ENCODE data around the gene ADSL.

The ADSL gene

GRCh38 chr22:40423310-40423688, 77.0 kb downstream of the ADSL start:
- no peaks in the 10 kb centered on the region for H3K9me3 ChIP-seq (ENCODE audit: control insufficient read depth, insufficient read depth, low read length)
- H3K36me3 ChIP-seq (ENCODE audit: control insufficient read depth, insufficient read depth, low read length), result peaks cover 65% of the 10 kb centered on the region
- H3K27me3 ChIP-seq (ENCODE audit: control insufficient read depth, insufficient read depth, low read length), result no peaks in the 10 kb centered on the region
- H3K4me3 ChIP-seq (ENCODE audit: low read depth, low read length), result no peak overlapping the region
- H3K4me1 ChIP-seq (ENCODE audit: control insufficient read depth, insufficient read depth, low read length), result no peaks in the 10 kb centered on the region
- no peak overlapping the region for H3K9ac ChIP-seq (ENCODE audit: low read depth, low read length)

GRCh38 chr22:40423882-40424640, 77.8 kb downstream of the ADSL start:
- no peak overlapping the region for H3K9ac ChIP-seq (ENCODE audit: low read depth, low read length)
- H3K9me3 ChIP-seq (ENCODE audit: control insufficient read depth, insufficient read depth, low read length), result no peaks in the 10 kb centered on the region
- no peaks in the 10 kb centered on the region for H3K4me1 ChIP-seq (ENCODE audit: control insufficient read depth, insufficient read depth, low read length)
- no peaks in the 10 kb centered on the region for H3K27me3 ChIP-seq (ENCODE audit: control insufficient read depth, insufficient read depth, low read length)
- H3K36me3 ChIP-seq (ENCODE audit: control insufficient read depth, insufficient read depth, low read length), result peaks cover 61% of the 10 kb centered on the region
- H3K4me3 ChIP-seq (ENCODE audit: low read depth, low read length), result no peak overlapping the region

GRCh38 chr22:40425082-40425481, 78.8 kb downstream of the ADSL start:
- no peaks in the 10 kb centered on the region for H3K9me3 ChIP-seq (ENCODE audit: control insufficient read depth, insufficient read depth, low read length)
- H3K27me3 ChIP-seq (ENCODE audit: control insufficient read depth, insufficient read depth, low read length), result no peaks in the 10 kb centered on the region
- no peak overlapping the region for H3K4me3 ChIP-seq (ENCODE audit: low read depth, low read length)
- H3K9ac ChIP-seq (ENCODE audit: low read depth, low read length), result no peak overlapping the region
- H3K36me3 ChIP-seq (ENCODE audit: control insufficient read depth, insufficient read depth, low read length), result peaks cover 60% of the 10 kb centered on the region
- no peaks in the 10 kb centered on the region for H3K4me1 ChIP-seq (ENCODE audit: control insufficient read depth, insufficient read depth, low read length)

DNA sequence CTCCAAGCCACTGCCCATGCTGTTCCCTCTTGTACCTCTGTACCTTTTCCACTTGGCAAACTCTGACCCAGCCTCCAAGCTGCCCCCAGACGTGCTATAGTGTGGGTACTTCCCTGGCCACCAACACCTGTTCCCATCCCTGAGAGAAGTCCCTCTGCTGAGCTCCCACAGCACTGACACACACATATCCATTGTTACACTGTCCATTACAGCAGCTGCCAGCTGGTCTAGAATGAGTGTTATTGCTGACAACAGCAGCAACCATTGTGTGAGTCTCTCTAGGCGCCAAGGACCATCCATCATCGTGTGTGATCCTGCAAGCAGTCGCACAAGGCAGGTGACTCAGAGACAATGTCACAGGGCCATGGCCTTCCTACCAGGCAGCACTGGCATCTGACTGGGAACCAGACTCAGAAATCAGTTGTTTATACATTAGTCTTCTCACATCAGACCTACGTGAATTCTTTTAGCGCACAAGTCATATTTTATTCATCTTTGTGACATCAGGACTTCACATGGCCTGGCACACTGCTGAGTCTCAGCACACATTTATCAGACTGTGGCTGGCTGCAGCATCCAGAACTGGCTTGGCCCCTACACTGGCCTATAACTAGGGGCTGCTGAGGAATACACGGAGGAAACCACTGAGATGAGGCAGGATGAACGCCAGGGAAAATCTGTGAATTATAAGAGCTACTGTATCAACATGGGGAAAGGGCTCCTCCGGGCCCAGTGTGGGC, 80.5 kb downstream of the ADSL start:
- Histone ChIP-seq H3K9me3 (ENCODE audit: control insufficient read depth, insufficient read depth, low read length) (no peaks in the 10 kb centered on the region), H3K36me3 (ENCODE audit: control insufficient read depth, insufficient read depth, low read length) (peaks cover 50% of the 10 kb centered on the region), H3K4me3 (ENCODE audit: low read depth, low read length) (no peak overlapping the region), H3K9ac (ENCODE audit: low read depth, low read length) (no peak overlapping the region), H3K4me1 (ENCODE audit: control insufficient read depth, insufficient read depth, low read length) (no peaks in the 10 kb centered on the region), H3K27me3 (ENCODE audit: control insufficient read depth, insufficient read depth, low read length) (no peaks in the 10 kb centered on the region)

GRCh38 chr22:40428796-40429195, 82.5 kb downstream of the ADSL start:
- Histone ChIP-seq H3K4me3 (ENCODE audit: low read depth, low read length) (no peak overlapping the region), H3K9ac (ENCODE audit: low read depth, low read length) (no peak overlapping the region), H3K4me1 (ENCODE audit: control insufficient read depth, insufficient read depth, low read length) (no peaks in the 10 kb centered on the region), H3K9me3 (ENCODE audit: control insufficient read depth, insufficient read depth, low read length) (no peaks in the 10 kb centered on the region), H3K36me3 (ENCODE audit: control insufficient read depth, insufficient read depth, low read length) (peaks cover 32% of the 10 kb centered on the region), H3K27me3 (ENCODE audit: control insufficient read depth, insufficient read depth, low read length) (no peaks in the 10 kb centered on the region)

GRCh38 chr22:40429481-40429880, 83.2 kb downstream of the ADSL start:
- peaks cover 29% of the 10 kb centered on the region for H3K36me3 ChIP-seq (ENCODE audit: control insufficient read depth, insufficient read depth, low read length)
- H3K4me3 ChIP-seq (ENCODE audit: low read depth, low read length), result no peak overlapping the region
- no peak overlapping the region for H3K9ac ChIP-seq (ENCODE audit: low read depth, low read length)
- no peaks in the 10 kb centered on the region for H3K27me3 ChIP-seq (ENCODE audit: control insufficient read depth, insufficient read depth, low read length)
- H3K4me1 ChIP-seq (ENCODE audit: control insufficient read depth, insufficient read depth, low read length), result no peaks in the 10 kb centered on the region
- no peaks in the 10 kb centered on the region for H3K9me3 ChIP-seq (ENCODE audit: control insufficient read depth, insufficient read depth, low read length)

DNA sequence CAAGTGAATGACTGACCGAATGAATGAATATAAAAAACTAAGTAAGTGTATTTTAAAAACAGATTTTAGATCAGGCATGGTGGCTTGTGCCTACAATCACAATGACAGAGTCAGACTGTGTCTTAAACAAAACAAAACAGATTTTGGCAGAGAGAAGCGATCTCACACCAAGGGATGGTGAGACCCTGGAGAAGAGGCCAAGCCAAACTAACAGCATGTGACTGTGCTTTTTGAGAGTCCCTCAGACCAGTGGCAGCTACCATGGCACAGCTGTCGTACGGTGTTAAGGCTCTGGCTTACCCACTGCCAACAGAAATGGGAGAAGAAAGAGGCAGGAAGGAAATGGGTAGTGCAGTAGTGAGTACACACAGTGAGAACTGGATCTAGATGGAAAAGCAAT, 84.7 kb downstream of the ADSL start:
- H3K4me1 ChIP-seq (ENCODE audit: control insufficient read depth, insufficient read depth, low read length), result no peaks in the 10 kb centered on the region
- no peaks in the 10 kb centered on the region for H3K9me3 ChIP-seq (ENCODE audit: control insufficient read depth, insufficient read depth, low read length)
- no peak overlapping the region for H3K9ac ChIP-seq (ENCODE audit: low read depth, low read length)
- peaks cover 23% of the 10 kb centered on the region for H3K36me3 ChIP-seq (ENCODE audit: control insufficient read depth, insufficient read depth, low read length)
- H3K4me3 ChIP-seq (ENCODE audit: low read depth, low read length), result no peak overlapping the region
- H3K27me3 ChIP-seq (ENCODE audit: control insufficient read depth, insufficient read depth, low read length), result no peaks in the 10 kb centered on the region

- peaks cover 17% of the 10 kb centered on the region for H3K36me3 ChIP-seq (ENCODE audit: control insufficient read depth, insufficient read depth, low read length)
- no peak overlapping the region for H3K9ac ChIP-seq (ENCODE audit: low read depth, low read length)
- no peaks in the 10 kb centered on the region for H3K27me3 ChIP-seq (ENCODE audit: control insufficient read depth, insufficient read depth, low read length)
- H3K4me3 ChIP-seq (ENCODE audit: low read depth, low read length), result no peak overlapping the region
- H3K9me3 ChIP-seq (ENCODE audit: control insufficient read depth, insufficient read depth, low read length), result no peaks in the 10 kb centered on the region
- H3K4me1 ChIP-seq (ENCODE audit: control insufficient read depth, insufficient read depth, low read length), result peaks cover 6% of the 10 kb centered on the region
Observed at GRCh38 chr22:40432157-40432556, 85.9 kb downstream of the ADSL start.

DNA sequence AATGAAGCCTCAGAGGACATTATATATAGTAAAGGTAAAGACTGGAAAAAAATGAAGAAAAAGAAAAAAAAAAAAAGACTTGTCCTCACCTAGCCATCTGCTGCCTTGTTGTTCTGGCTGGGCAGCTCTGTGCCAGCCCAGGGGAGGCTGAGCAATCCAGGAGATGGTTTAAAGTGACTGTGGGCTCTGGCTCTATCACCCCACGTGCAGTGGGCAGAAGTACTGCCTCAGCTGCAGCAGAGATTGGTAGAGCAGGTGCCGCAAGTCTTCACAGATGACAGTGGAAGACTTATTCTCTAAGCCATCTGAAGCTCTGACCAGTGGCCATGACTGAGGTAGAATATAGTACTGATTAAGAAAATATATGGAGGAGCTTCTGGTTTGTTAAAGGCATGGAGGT, 86.3 kb downstream of the ADSL start:
- no peaks in the 10 kb centered on the region for H3K9me3 ChIP-seq (ENCODE audit: control insufficient read depth, insufficient read depth, low read length)
- H3K4me3 ChIP-seq (ENCODE audit: low read depth, low read length), result no peak overlapping the region
- peaks cover 6% of the 10 kb centered on the region for H3K4me1 ChIP-seq (ENCODE audit: control insufficient read depth, insufficient read depth, low read length)
- H3K36me3 ChIP-seq (ENCODE audit: control insufficient read depth, insufficient read depth, low read length), result peaks cover 17% of the 10 kb centered on the region
- no peaks in the 10 kb centered on the region for H3K27me3 ChIP-seq (ENCODE audit: control insufficient read depth, insufficient read depth, low read length)
- H3K9ac ChIP-seq (ENCODE audit: low read depth, low read length), result no peak overlapping the region

- peaks cover 17% of the 10 kb centered on the region for H3K36me3 ChIP-seq (ENCODE audit: control insufficient read depth, insufficient read depth, low read length)
- H3K27me3 ChIP-seq (ENCODE audit: control insufficient read depth, insufficient read depth, low read length), result no peaks in the 10 kb centered on the region
- peaks cover 6% of the 10 kb centered on the region for H3K4me1 ChIP-seq (ENCODE audit: control insufficient read depth, insufficient read depth, low read length)
- no peak overlapping the region for H3K4me3 ChIP-seq (ENCODE audit: low read depth, low read length)
- no peaks in the 10 kb centered on the region for H3K9me3 ChIP-seq (ENCODE audit: control insufficient read depth, insufficient read depth, low read length)
- H3K9ac ChIP-seq (ENCODE audit: low read depth, low read length), result no peak overlapping the region
Observed at GRCh38 chr22:40433416-40434090, 87.3 kb downstream of the ADSL start.

GRCh38 chr22:40434106-40434505, 87.8 kb downstream of the ADSL start:
- Histone ChIP-seq H3K36me3 (ENCODE audit: control insufficient read depth, insufficient read depth, low read length) (peaks cover 15% of the 10 kb centered on the region), H3K4me1 (ENCODE audit: control insufficient read depth, insufficient read depth, low read length) (peaks cover 6% of the 10 kb centered on the region), H3K4me3 (ENCODE audit: low read depth, low read length) (no peak overlapping the region), H3K9me3 (ENCODE audit: control insufficient read depth, insufficient read depth, low read length) (no peaks in the 10 kb centered on the region), H3K27me3 (ENCODE audit: control insufficient read depth, insufficient read depth, low read length) (no peaks in the 10 kb centered on the region), H3K9ac (ENCODE audit: low read depth, low read length) (no peak overlapping the region)

- H3K4me3 ChIP-seq (ENCODE audit: low read depth, low read length), result no peak overlapping the region
- no peak overlapping the region for H3K9ac ChIP-seq (ENCODE audit: low read depth, low read length)
- no peaks in the 10 kb centered on the region for H3K27me3 ChIP-seq (ENCODE audit: control insufficient read depth, insufficient read depth, low read length)
- H3K36me3 ChIP-seq (ENCODE audit: control insufficient read depth, insufficient read depth, low read length), result peaks cover 9% of the 10 kb centered on the region
- H3K4me1 ChIP-seq (ENCODE audit: control insufficient read depth, insufficient read depth, low read length), result peaks cover 6% of the 10 kb centered on the region
- H3K9me3 ChIP-seq (ENCODE audit: control insufficient read depth, insufficient read depth, low read length), result no peaks in the 10 kb centered on the region
Observed at GRCh38 chr22:40434745-40435144, 88.4 kb downstream of the ADSL start.
